HEK293 (cell line): ENCODE data around the gene KXD1.

Experiments used
- CTCF ChIA-PET: fragments of 350-600 bp; formaldehyde crosslinking; extraction: SDS; loops from one replicate; lab custom pipeline; 2021; ENCODE audit warnings: antibody characterized with exemption; lab: Yijun Ruan, JAX
- POLR2A ChIA-PET: fragments of 300-600 bp; formaldehyde crosslinking; extraction: SDS; loops from one replicate; lab custom pipeline; 2020; ENCODE audit warnings: antibody characterized with exemption, inconsistent platforms; lab: Yijun Ruan, JAX
- H3K27ac ChIP-seq: fragments of 200-500 bp; sonication (Bioruptor generic); 2 replicates; pipeline ENCODE4 v1.5.1; 2014; ENCODE audit warnings: low read depth, low read length, control low read depth, inconsistent platforms; ENCODE audit errors: extremely low read depth
- H3K36me3 ChIP-seq, 2 experiments: fragments of 200-500 bp in 1 of 2; sonication (Bioruptor generic) in 1 of 2; 1 replicate in 1 of 2; 2 replicates in 1 of 2; pipeline ENCODE4 v1.5.1; 2014 to 2017; ENCODE audit warnings: inconsistent platforms in 2 of 2, low read length in 2 of 2; ENCODE audit not compliant: control insufficient read depth in 2 of 2, insufficient read depth in 1 of 2
- H3K4me1 ChIP-seq: fragments of 200-500 bp; sonication (Bioruptor generic); 2 replicates; pipeline ENCODE4 v1.5.1; 2014; ENCODE audit warnings: mild to moderate bottlenecking, low read length, inconsistent platforms; ENCODE audit not compliant: control insufficient read depth, insufficient read depth
- H3K4me3 ChIP-seq: 2 replicates; pipeline ENCODE4 v1.5.1; 2011; ENCODE audit warnings: low read depth, mild to moderate bottlenecking, control low read depth, low read length, moderate library complexity
- H3K9me3 ChIP-seq: fragments of 200-500 bp; sonication (Bioruptor generic); 2 replicates; pipeline ENCODE4 v1.5.1; 2014; ENCODE audit warnings: low read depth, low read length, inconsistent platforms; ENCODE audit not compliant: control insufficient read depth, insufficient read depth
- GLIS1 ChIP-seq: fragments of 450-650 bp; formaldehyde crosslinking; IDR thresholded peaks from 2 replicates; pipeline ENCODE4 v1.5.1; 2016; ENCODE audit warnings: missing biosample characterization, missing genetic modification characterization
- HIC1 ChIP-seq: fragments of 450-650 bp; formaldehyde crosslinking; IDR thresholded peaks from 2 replicates; pipeline ENCODE4 v1.5.1; 2016; ENCODE audit warnings: missing biosample characterization, missing genetic modification characterization
- IKZF3 ChIP-seq: fragments of 450-650 bp; IDR thresholded peaks from 2 replicates; pipeline ENCODE4 v1.5.0; 2018; ENCODE audit warnings: missing biosample characterization, mild to moderate bottlenecking, missing genetic modification characterization, moderate library complexity
- KLF1 ChIP-seq: fragments of 450-650 bp; formaldehyde crosslinking; IDR thresholded peaks from 2 replicates; pipeline ENCODE4 v1.5.1; 2016; ENCODE audit warnings: missing biosample characterization, missing genetic modification characterization
- KLF10 ChIP-seq: fragments of 450-650 bp; IDR thresholded peaks from 2 replicates; pipeline ENCODE4 v1.5.1; 2018; ENCODE audit warnings: missing biosample characterization, mild to moderate bottlenecking, missing genetic modification characterization
- KLF7 ChIP-seq: fragments of 450-650 bp; formaldehyde crosslinking; IDR thresholded peaks from 2 replicates; pipeline ENCODE4 v1.5.1; 2016; ENCODE audit warnings: missing biosample characterization, missing genetic modification characterization, borderline replicate concordance
- PATZ1 ChIP-seq: fragments of 450-650 bp; formaldehyde crosslinking; IDR thresholded peaks from 2 replicates; pipeline ENCODE4 v1.5.1; 2016; ENCODE audit warnings: missing biosample characterization, missing genetic modification characterization
- TSHZ1 ChIP-seq: fragments of 450-650 bp; formaldehyde crosslinking; IDR thresholded peaks from 2 replicates; pipeline ENCODE4 v1.5.1; 2016; ENCODE audit warnings: missing biosample characterization, missing genetic modification characterization, borderline replicate concordance
- ZBTB1 ChIP-seq: fragments of 450-650 bp; formaldehyde crosslinking; IDR thresholded peaks from 2 replicates; pipeline ENCODE4 v1.5.1; 2016; ENCODE audit warnings: missing biosample characterization, missing genetic modification characterization
- ZBTB6 ChIP-seq: fragments of 450-650 bp; formaldehyde crosslinking; IDR thresholded peaks from 2 replicates; pipeline ENCODE4 v1.5.1; 2017; ENCODE audit warnings: missing biosample characterization, missing genetic modification characterization
- ZBTB8A ChIP-seq: fragments of 450-650 bp; formaldehyde crosslinking; IDR thresholded peaks from 2 replicates; pipeline ENCODE4 v1.5.1; 2016; ENCODE audit warnings: missing biosample characterization, missing genetic modification characterization
- ZFP37 ChIP-seq: fragments of 450-650 bp; formaldehyde crosslinking; IDR thresholded peaks from 2 replicates; pipeline ENCODE4 v1.5.1; 2016; ENCODE audit warnings: missing biosample characterization, missing genetic modification characterization
- ZNF121 ChIP-seq: fragments of 450-650 bp; formaldehyde crosslinking; IDR thresholded peaks from 2 replicates; pipeline ENCODE4 v1.5.1; 2016; ENCODE audit warnings: missing biosample characterization, missing genetic modification characterization
- ZNF146 ChIP-seq: fragments of 450-650 bp; formaldehyde crosslinking; IDR thresholded peaks from 2 replicates; pipeline ENCODE4 v1.5.1; 2016; ENCODE audit warnings: missing biosample characterization, missing genetic modification characterization
- ZNF169 ChIP-seq: fragments of 450-650 bp; formaldehyde crosslinking; IDR thresholded peaks from 2 replicates; pipeline ENCODE4 v1.5.1; 2016; ENCODE audit warnings: missing biosample characterization, missing genetic modification characterization
- ZNF449 ChIP-seq: fragments of 450-650 bp; formaldehyde crosslinking; IDR thresholded peaks from 2 replicates; pipeline ENCODE4 v1.5.1; 2017; ENCODE audit warnings: missing biosample characterization, mild to moderate bottlenecking, missing genetic modification characterization, moderate library complexity
- ZNF639 ChIP-seq: fragments of 450-650 bp; formaldehyde crosslinking; IDR thresholded peaks from 2 replicates; pipeline ENCODE4 v1.5.1; 2016; ENCODE audit warnings: missing biosample characterization, missing genetic modification characterization
- ZNF670 ChIP-seq: fragments of 450-650 bp; formaldehyde crosslinking; IDR thresholded peaks from 2 replicates; pipeline ENCODE4 v1.5.1; 2016; ENCODE audit warnings: missing biosample characterization, missing genetic modification characterization, low read depth
- ZNF677 ChIP-seq: fragments of 450-650 bp; IDR thresholded peaks from 2 replicates; pipeline ENCODE4 v1.5.0; 2018; ENCODE audit warnings: missing biosample characterization, mild to moderate bottlenecking, missing genetic modification characterization, moderate library complexity
- ZNF768 ChIP-seq: fragments of 450-650 bp; formaldehyde crosslinking; IDR thresholded peaks from 2 replicates; pipeline ENCODE4 v1.5.1; 2018; ENCODE audit warnings: missing biosample characterization, mild to moderate bottlenecking, missing genetic modification characterization
- ZNF776 ChIP-seq: fragments of 450-650 bp; formaldehyde crosslinking; IDR thresholded peaks from 2 replicates; pipeline ENCODE4 v1.5.0; 2017; ENCODE audit warnings: missing biosample characterization, missing genetic modification characterization, borderline replicate concordance
- ZNF791 ChIP-seq: fragments of 450-650 bp; formaldehyde crosslinking; IDR thresholded peaks from 2 replicates; pipeline ENCODE4 v1.5.1; 2016; ENCODE audit warnings: missing biosample characterization, missing genetic modification characterization

Gene KXD1

GRCh38 chr19:18612772-18613588 is 55.3 kb downstream of the KXD1 start, which contains the start of gene TMEM59L (continued):
- TF ChIP-seq ZBTB8A (tag by site-specific recombination) (no peak; the same call in 1 of the 2 replicates), ZNF449 (tag by site-specific recombination) (no peak), GLIS1 (tag by site-specific recombination) (peak; percentile 18), IKZF3 (peak; percentile 36; the same call in 1 of the 2 replicates), ZNF791 (tag by site-specific recombination) (no peak), ZNF776 (tag by site-specific recombination) (no peak), ZBTB1 (tag by site-specific recombination) (0 out of 2 replicates have a peak, but pooled peaks have one; percentile 3), ZNF677 (tag by site-specific recombination) (peak; percentile 41; the same call in 1 of the 2 replicates), ZNF768 (no peak), ZFP37 (no peak), PATZ1 (tag by site-specific recombination) (peak; percentile 75; the same call in 1 of the 2 replicates), ZNF639 (no peak), KLF1 (no peak), ZNF121 (tag by site-specific recombination) (no peak), HIC1 (tag by site-specific recombination) (no peak)

GRCh38 chr19:18613589-18614234 is 56.0 kb downstream of the KXD1 start:
- CTCF ChIA-PET = no interaction called here
- Histone ChIP-seq H3K9me3 (no peaks in the 10 kb centered on the region), H3K36me3 (no peaks in the 10 kb centered on the region), H3K4me3 (no peak overlapping the region), H3K27ac (no peak overlapping the region), H3K4me1 (peaks cover 4% of the 10 kb centered on the region)
- POLR2A ChIA-PET = interaction anchor here (1.6 to 1.9 kb wide), 2 partner anchors 7 to 24 kb away, joined by 3 to 5 read pairs; no protein-coding TSS in a partner anchor
- no peak for TF ChIP-seq ZNF670
- no peak for TF ChIP-seq TSHZ1 (tag by site-specific recombination)
- TF ChIP-seq ZNF169 (tag by site-specific recombination) = no peak
- peak; percentile 18; the same call in 1 of the 2 replicates for TF ChIP-seq ZBTB6
- TF ChIP-seq KLF10 (tag by site-specific recombination) = no peak
- no peak for TF ChIP-seq ZNF146 (tag by site-specific recombination)
- no peak for TF ChIP-seq KLF7 (tag by site-specific recombination)
